ENCODE results near the gene LGR6. TPM values are rescaled to one million over a fixed set of nuclear protein-coding genes. Genes with fewer than 3 reads are reported as not detected.
"Not testable (repeated sequence)": the region's sequence is repeated elsewhere in the genome, so short reads cannot be mapped to it uniquely, and the experiment has no call there.

Gene LGR6
- total RNA-seq, 1 donor, result not detected

DNA sequence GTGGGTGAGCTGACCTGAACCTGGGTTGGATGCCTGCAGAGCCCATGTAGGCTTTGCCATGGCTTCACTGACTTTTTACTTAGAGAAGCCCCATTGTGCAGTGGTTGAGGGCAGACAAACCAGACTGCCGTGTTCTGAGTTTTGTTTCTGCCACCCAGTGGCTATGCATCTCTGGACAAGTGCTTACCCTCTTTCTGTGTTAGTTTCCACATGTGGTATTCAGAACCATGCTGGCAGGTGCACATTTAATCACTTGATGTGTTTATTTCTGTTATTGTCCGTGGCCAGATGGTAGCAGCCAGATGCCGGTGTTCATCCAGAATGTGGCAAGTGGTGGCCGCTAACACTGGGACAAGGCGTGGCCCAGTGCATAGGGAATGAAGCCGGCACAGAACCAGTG is 22.9 kb upstream of the LGR6 start:
- TF ChIP-seq CTCF (IDR thresholded peaks at IDR 0.05; ENCODE audit: insufficient read depth, low read length), result no peak
- no peak for DNase-seq (ENCODE audit: low read depth)
- H3K4me3 ChIP-seq (ENCODE audit: low read depth, low read length), result no peak overlapping the region

GRCh38 chr1:202171292-202172014 is 22.1 kb upstream of the LGR6 start:
- no peak for DNase-seq (ENCODE audit: low read depth)
- no peak overlapping the region for H3K4me3 ChIP-seq (ENCODE audit: low read depth, low read length)
- TF ChIP-seq CTCF (IDR thresholded peaks at IDR 0.05; ENCODE audit: insufficient read depth, low read length), result no peak

GRCh38 chr1:202172015-202172355 is 21.6 kb upstream of the LGR6 start:
- TF ChIP-seq CTCF (IDR thresholded peaks at IDR 0.05; ENCODE audit: insufficient read depth, low read length), result no peak
- no peak for DNase-seq (ENCODE audit: low read depth)
- no peak overlapping the region for H3K4me3 ChIP-seq (ENCODE audit: low read depth, low read length)

DNA sequence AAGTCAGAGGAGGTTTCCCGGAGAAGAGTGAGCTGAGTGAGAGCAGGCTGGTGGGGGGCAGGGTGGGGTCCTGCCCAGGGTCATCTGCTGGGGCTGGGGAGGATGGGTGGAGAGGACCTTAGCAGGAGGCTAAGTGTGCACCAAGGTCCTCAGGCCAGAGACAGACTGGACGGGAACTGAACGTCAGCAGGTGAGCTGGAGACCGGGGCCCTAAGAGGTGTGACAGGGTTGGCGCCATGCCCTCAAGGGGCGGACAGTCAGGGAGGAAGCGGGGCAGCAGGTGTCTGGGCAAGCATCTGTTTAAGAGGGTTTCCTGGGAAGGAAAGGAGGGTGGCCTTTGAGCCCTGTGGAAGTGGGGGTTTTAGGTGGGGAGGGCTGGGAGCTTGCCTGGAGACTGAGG is 19.6 kb upstream of the LGR6 start:
- TF ChIP-seq CTCF (IDR thresholded peaks at IDR 0.05; ENCODE audit: insufficient read depth, low read length), result no peak
- no peak overlapping the region for H3K4me3 ChIP-seq (ENCODE audit: low read depth, low read length)

DNA sequence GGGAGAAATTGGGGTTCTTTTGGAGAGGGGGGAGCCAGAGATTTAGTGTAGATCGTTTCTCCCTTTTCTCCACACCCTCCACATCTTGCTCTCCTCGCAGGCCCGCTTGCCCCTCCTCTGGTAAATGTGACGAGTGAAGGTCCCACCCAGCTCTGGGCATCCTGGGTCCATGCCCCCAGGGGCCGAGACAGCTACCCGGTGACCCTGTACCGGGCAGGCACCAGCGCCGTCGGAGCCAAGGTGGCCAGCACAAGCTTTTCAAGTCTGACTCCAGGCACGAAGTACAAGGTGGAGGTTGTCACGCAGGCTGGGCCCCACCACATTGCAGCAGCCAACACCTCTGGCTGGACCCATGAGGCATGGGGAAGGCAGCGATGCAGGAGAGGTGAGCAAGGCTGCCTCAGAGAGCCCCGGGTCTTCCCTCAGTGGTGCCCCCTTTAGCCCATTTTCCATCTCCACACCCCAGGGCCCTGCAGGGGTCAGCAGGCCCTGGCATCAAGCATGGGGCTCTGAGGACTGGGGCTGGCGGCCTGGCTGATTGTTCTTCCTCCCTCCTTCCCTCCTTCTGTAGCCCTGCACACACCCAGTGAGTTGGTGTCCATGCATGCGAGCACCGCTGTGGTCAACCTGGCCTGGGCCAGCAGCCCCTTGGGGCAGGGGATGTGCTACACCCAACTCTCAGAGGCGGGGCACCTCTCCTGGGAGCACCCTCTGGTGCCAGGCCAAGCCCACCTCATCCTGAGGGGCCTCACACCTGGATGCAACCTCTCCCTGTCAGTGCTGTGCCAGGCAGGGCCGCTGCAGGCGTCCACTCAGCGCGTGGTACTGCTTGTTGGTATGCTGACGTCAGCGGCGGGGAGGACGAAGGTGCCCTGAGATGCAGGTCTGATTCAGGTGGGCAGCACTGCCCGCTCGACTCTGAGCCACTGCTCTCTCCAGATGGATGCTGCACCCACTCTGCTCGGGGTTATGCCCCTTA is 16.4 kb upstream of the LGR6 start:
- no peak for DNase-seq (ENCODE audit: low read depth)
- H3K4me3 ChIP-seq (ENCODE audit: low read depth, low read length), result no peak overlapping the region
- TF ChIP-seq CTCF (IDR thresholded peaks at IDR 0.05; ENCODE audit: insufficient read depth, low read length), result no peak

More for the DNA sequence above, 19.6 kb upstream of the LGR6 start:
- no peak for DNase-seq (ENCODE audit: low read depth)

DNA sequence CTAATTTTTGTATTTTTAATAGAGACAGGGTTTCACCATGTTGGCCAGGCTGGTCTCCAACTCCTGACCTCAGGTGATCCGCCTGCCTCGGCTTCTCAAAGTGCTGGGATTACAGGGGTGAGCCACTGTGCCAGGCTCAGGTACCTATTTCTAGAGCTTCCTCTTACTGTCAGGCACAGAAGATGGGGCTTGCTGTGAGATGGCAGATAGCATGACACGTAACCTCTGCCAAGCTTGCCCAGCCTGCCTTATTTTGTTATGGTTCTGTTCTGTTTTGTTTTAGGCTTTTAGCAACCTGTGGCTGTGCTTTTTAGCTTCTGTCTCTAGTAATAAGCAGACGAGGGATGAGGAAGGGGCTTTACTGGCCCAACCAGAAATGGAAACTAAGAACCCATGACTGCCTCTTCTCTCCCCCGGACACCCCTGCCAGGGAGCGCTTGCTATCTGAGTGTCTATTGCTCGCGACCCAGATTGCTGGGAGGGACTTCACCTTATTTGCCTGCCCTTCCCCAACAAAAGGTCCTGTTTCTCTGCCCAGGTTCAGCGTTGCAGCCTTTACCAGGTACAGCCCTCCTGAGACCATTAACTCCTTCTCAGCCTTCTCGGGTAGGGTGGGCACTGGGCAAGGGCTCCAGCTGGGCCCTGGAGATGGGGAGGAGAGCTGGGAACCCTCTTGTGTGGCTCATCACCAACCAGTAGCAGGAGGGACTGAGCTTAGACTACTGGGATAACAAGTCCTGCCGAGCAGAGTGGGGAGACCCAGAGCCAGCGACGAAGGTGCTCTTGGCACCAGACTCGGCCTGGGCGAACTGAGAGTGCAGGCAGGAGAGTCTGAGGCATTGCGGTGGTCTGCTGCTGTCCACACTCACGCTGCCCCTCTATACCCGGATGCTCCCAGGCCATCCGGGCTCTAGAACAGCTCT is 13.5 kb upstream of the LGR6 start:
- no peak overlapping the region for H3K4me3 ChIP-seq (ENCODE audit: low read depth, low read length)
- no peak for DNase-seq (ENCODE audit: low read depth)
- no peak for TF ChIP-seq CTCF (IDR thresholded peaks at IDR 0.05; ENCODE audit: insufficient read depth, low read length)

- DNase-seq (ENCODE audit: low read depth); H3K4me3 ChIP-seq (ENCODE audit: low read depth, low read length): not testable (repeated sequence)
These were observed 12.9 kb upstream of the LGR6 start for GRCh38 chr1:202180751-202181139.

All from fibroblast of the aortic adventitia (primary cell).